Rectal smooth muscle tissue (tissue), 1 donor: ENCODE measurements around the gene PGA5.

Experiments used
- H3K27ac ChIP-seq: one replicate; pipeline ENCODE4 v1.7.0; 2013; ENCODE audit warnings: low read depth, low read length, inconsistent platforms
- H3K27me3 ChIP-seq: one replicate; pipeline ENCODE4 v1.7.0; 2013; ENCODE audit warnings: low read length; ENCODE audit not compliant: control insufficient read depth, insufficient read depth
- H3K36me3 ChIP-seq: one replicate; pipeline ENCODE4 v1.7.0; 2013; ENCODE audit warnings: low read length; ENCODE audit not compliant: control insufficient read depth, insufficient read depth
- H3K4me1 ChIP-seq: one replicate; pipeline ENCODE4 v1.7.0; 2013; ENCODE audit warnings: low read length; ENCODE audit not compliant: control insufficient read depth, insufficient read depth
- H3K4me3 ChIP-seq: one replicate; pipeline ENCODE4 v1.7.0; 2013; ENCODE audit warnings: low read length
- H3K9ac ChIP-seq: one replicate; pipeline ENCODE4 v1.7.0; 2013; ENCODE audit warnings: low read length

Gene PGA5

GRCh38 chr11:61264371-61264770 is 23.4 kb downstream of the PGA5 start:
- Histone ChIP-seq H3K4me3 (no peak overlapping the region), H3K36me3 (no peaks in the 10 kb centered on the region), H3K27ac (no peak overlapping the region), H3K9ac (no peak overlapping the region), H3K4me1 (no peaks in the 10 kb centered on the region), H3K27me3 (no peaks in the 10 kb centered on the region)

- Histone ChIP-seq H3K4me3 (no peak overlapping the region), H3K36me3 (no peaks in the 10 kb centered on the region), H3K27me3 (no peaks in the 10 kb centered on the region), H3K27ac (no peak overlapping the region), H3K9ac (no peak overlapping the region), H3K4me1 (no peaks in the 10 kb centered on the region)
Observed at GRCh38 chr11:61264795-61265194, 23.8 kb downstream of the PGA5 start.

GRCh38 chr11:61265357-61265756 is 24.4 kb downstream of the PGA5 start:
- Histone ChIP-seq H3K27ac (no peak overlapping the region), H3K4me3 (no peak overlapping the region), H3K27me3 (no peaks in the 10 kb centered on the region), H3K9ac (no peak overlapping the region), H3K4me1 (no peaks in the 10 kb centered on the region), H3K36me3 (no peaks in the 10 kb centered on the region)

- H3K27me3 ChIP-seq, result no peaks in the 10 kb centered on the region
- H3K36me3 ChIP-seq, result no peaks in the 10 kb centered on the region
Observed at GRCh38 chr11:61266602-61267001, 25.6 kb downstream of the PGA5 start.

GRCh38 chr11:61267437-61267841 is 26.5 kb downstream of the PGA5 start:
- Histone ChIP-seq H3K4me1 (no peaks in the 10 kb centered on the region), H3K9ac (no peak overlapping the region), H3K4me3 (no peak overlapping the region), H3K27ac (no peak overlapping the region), H3K36me3 (no peaks in the 10 kb centered on the region), H3K27me3 (no peaks in the 10 kb centered on the region)

More at GRCh38 chr11:61266602-61267001, 25.6 kb downstream of the PGA5 start:
- no peak overlapping the region for H3K9ac ChIP-seq
- no peak overlapping the region for H3K27ac ChIP-seq
- H3K4me3 ChIP-seq, result no peak overlapping the region
- H3K4me1 ChIP-seq, result no peaks in the 10 kb centered on the region

- no peaks in the 10 kb centered on the region for H3K4me1 ChIP-seq
- no peaks in the 10 kb centered on the region for H3K36me3 ChIP-seq
- no peak overlapping the region for H3K9ac ChIP-seq
- no peak overlapping the region for H3K27ac ChIP-seq
- no peak overlapping the region for H3K4me3 ChIP-seq
- H3K27me3 ChIP-seq, result no peaks in the 10 kb centered on the region
Observed at GRCh38 chr11:61268588-61269250, 27.7 kb downstream of the PGA5 start.

GRCh38 chr11:61270354-61271076 is 29.5 kb downstream of the PGA5 start:
- no peak overlapping the region for H3K9ac ChIP-seq
- no peak overlapping the region for H3K4me3 ChIP-seq
- no peaks in the 10 kb centered on the region for H3K36me3 ChIP-seq
- no peaks in the 10 kb centered on the region for H3K27me3 ChIP-seq
- no peaks in the 10 kb centered on the region for H3K4me1 ChIP-seq
- H3K27ac ChIP-seq, result no peak overlapping the region

- Histone ChIP-seq H3K27ac (no peak overlapping the region), H3K9ac (no peak overlapping the region), H3K4me3 (no peak overlapping the region), H3K4me1 (no peaks in the 10 kb centered on the region), H3K27me3 (no peaks in the 10 kb centered on the region), H3K36me3 (no peaks in the 10 kb centered on the region)
Observed at GRCh38 chr11:61272731-61273130, 31.8 kb downstream of the PGA5 start.

GRCh38 chr11:61273178-61274078 is 32.5 kb downstream of the PGA5 start:
- Histone ChIP-seq H3K4me1 (no peaks in the 10 kb centered on the region), H3K27ac (no peak overlapping the region), H3K36me3 (no peaks in the 10 kb centered on the region), H3K9ac (no peak overlapping the region), H3K4me3 (no peak overlapping the region), H3K27me3 (no peaks in the 10 kb centered on the region)

GRCh38 chr11:61274084-61274483 is 33.1 kb downstream of the PGA5 start:
- H3K27ac ChIP-seq, result no peak overlapping the region

GRCh38 chr11:61275191-61275590 is 34.2 kb downstream of the PGA5 start:
- no peaks in the 10 kb centered on the region for H3K4me1 ChIP-seq
- no peak overlapping the region for H3K9ac ChIP-seq
- H3K4me3 ChIP-seq, result no peak overlapping the region
- no peaks in the 10 kb centered on the region for H3K27me3 ChIP-seq
- no peaks in the 10 kb centered on the region for H3K36me3 ChIP-seq
- no peak overlapping the region for H3K27ac ChIP-seq

More at GRCh38 chr11:61274084-61274483, 33.1 kb downstream of the PGA5 start:
- no peaks in the 10 kb centered on the region for H3K4me1 ChIP-seq
- no peaks in the 10 kb centered on the region for H3K27me3 ChIP-seq
- H3K36me3 ChIP-seq, result no peaks in the 10 kb centered on the region
- H3K9ac ChIP-seq, result no peak overlapping the region
- no peak overlapping the region for H3K4me3 ChIP-seq

- Histone ChIP-seq H3K27ac (no peak overlapping the region), H3K27me3 (no peaks in the 10 kb centered on the region)
Observed at GRCh38 chr11:61277186-61278000, 36.4 kb downstream of the PGA5 start.

More at GRCh38 chr11:61277186-61278000, 36.4 kb downstream of the PGA5 start:
- Histone ChIP-seq H3K9ac (no peak overlapping the region), H3K4me3 (no peak overlapping the region), H3K36me3 (no peaks in the 10 kb centered on the region), H3K4me1 (no peaks in the 10 kb centered on the region)
